Pancreas (tissue), 10 donors: Measurements from ENCODE around the gene ATP5IF1. TPM values are rescaled to one million over a fixed set of nuclear protein-coding genes. Genes with fewer than 3 reads are reported as not detected.

ENCODE experiments used
- ATAC-seq, 4 donors: fragments of 200-7000 bp; cut with Tn5 transposase; one replicate each; pipeline versions ENCODE4 v1.8.0 to v1.9.1; 2020; ENCODE audit warnings: mild to moderate bottlenecking in 4 of 4, moderate library complexity in 4 of 4
- DNase-seq, 6 donors: peaks; one replicate each; pipeline ENCODE4 v3.0.0-alpha.2; 2020
- FAIRE-seq: peaks from 2 replicates; lab custom pipeline; 2012; peaks lifted over from hg19 to GRCh38; lab: Jason Lieb, UNC
- H3K27ac ChIP-seq, 4 donors: fragments of 200-600 bp; sonication (generic); 1 replicate in 3 of 4; 2 replicates in 1 of 4; pipeline versions ENCODE4 v1.5.0 to v1.8.0; 2020
- H3K27me3 ChIP-seq, 4 donors: fragments of 200-600 bp; one replicate each; pipeline ENCODE4 v1.8.0; 2021
- H3K36me3 ChIP-seq, 3 donors: fragments of 200-600 bp; sonication (generic) in 1 of 3; one replicate each; pipeline versions ENCODE4 v1.5.0 to v1.8.0; 2020 to 2021
- H3K4me1 ChIP-seq, 3 donors: fragments of 200-600 bp; one replicate each; pipeline ENCODE4 v1.8.0; 2021
- H3K4me3 ChIP-seq, 4 donors: fragments of 200-600 bp; sonication (generic) in 2 of 4; one replicate each; pipeline versions ENCODE4 v1.5.0 to v1.8.0; 2020 to 2021
- H3K9me3 ChIP-seq, 4 donors: fragments of 200-600 bp; one replicate each; pipeline ENCODE4 v1.8.0; 2021
- CTCF ChIP-seq, 4 donors: fragments of 200-600 bp; sonication (generic) in 3 of 4; IDR thresholded peaks; one replicate each; pipeline versions ENCODE4 v1.5.0 to v1.8.0; 2021; ENCODE audit warnings: antibody characterized with exemption in 4 of 4
- WGBS, 2 donors: extraction: QIAGEN DNeasy Blood & Tissue Kit; methylation state at CpG; one replicate each; pipeline ENCODE4 v1.1.7; 2013; 5-methylcytosine and 5-hydroxymethylcytosine counted together
- intact Hi-C, 3 donors: fragments of 100-400 bp; cut with DNase I; formaldehyde crosslinking; loops; one replicate each; pipeline versions ENCODE4 v1.11.1 to v1.14.2; 2022
- polyA plus RNA-seq, 2 donors: library from polyadenylated mRNA; stranded (reverse); fragments of 200-250 nt; gene quantifications; one replicate each; pipeline ENCODE4 v1.2.3, GENCODE V29; 2013
- total RNA-seq, 6 donors: library from RNA; stranded (reverse); fragmentation: NEBNext Ultra II Directional in 4 of 6; extraction: Animal tissue kit (Norgen Biotek cat#: 25700) in 4 of 6; gene quantifications; one replicate each; pipeline versions ENCODE4 v1.2.1 to v1.2.4, GENCODE V29; 2021 to 2023
- donor health status: healthy with polysubstance abuse.
- donor health status: DM: no; HTN: no; CAD: no; lungs with moderate emphysema.
- donor health status: DM: no; HTN: no; CAD: no.
- donor health status: control.
- donor health status: control.
- donor health status: Bipolar disorder and iron deficiency.
- donor health status: DM: yes; HTN: yes; CAD: no.
- donor health status: DM: no; HTN: no; CAD: no.
- donor health status: DM: no; HTN: no; CAD: no.
- donor health status: DM: yes; HTN: yes; CAD: no.

Gene ATP5IF1
- total and polyA plus RNA-seq, 8 donors, result 37.9 to 239 (median 60.2) TPM

- no peak for ATAC-seq
- Histone ChIP-seq H3K4me1 (peaks cover 0 to 12% (median 4%) of the 10 kb centered on the region in 3 donors), H3K4me3 (peak overlapping the region; percentile 76 to 100 (median 94)), H3K9me3 (no peaks in the 10 kb centered on the region), H3K27ac (no peak overlapping the region), H3K36me3 (no peaks in the 10 kb centered on the region), H3K27me3 (no peaks in the 10 kb centered on the region)
- no peak for DNase-seq
- 13 to 17% methylated on average over 7 of the region's 7 CpGs for WGBS, 2 donors
- no peak for FAIRE-seq
- intact Hi-C loops, result loop anchor here in 1 of 3 donors (10.0 kb wide), 1 partner anchor 64 kb away; the partner anchor contains the start of gene MED18
- no peak for TF ChIP-seq CTCF (IDR thresholded peaks at IDR 0.05)
Observed at GRCh38 chr1:28260803-28261174, 24.9 kb downstream of the ATP5IF1 start.

DNA sequence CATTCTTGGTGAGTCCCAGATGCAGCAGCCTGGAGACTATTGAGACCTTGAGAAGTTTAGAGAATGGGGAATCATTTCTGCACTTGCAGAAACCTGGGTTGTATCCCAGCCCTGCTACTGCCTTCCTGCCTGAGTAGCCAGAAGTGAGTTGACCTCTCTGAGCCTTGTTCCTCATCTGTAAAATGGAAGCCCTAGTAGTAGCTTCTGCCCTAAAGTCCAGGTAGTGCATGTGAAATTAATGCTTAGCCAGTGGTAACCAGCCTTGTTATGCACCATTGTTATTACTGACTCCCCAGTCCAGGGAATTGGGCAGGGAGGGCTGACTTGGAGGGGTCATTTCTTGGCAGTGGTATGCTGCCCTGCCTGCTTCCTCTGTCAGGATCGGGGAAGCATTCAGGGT lies 29.0 kb downstream of the ATP5IF1 start:
- FAIRE-seq (no peak), ATAC-seq (no peak), DNase-seq (no peak)
- intact Hi-C loops, result loop anchor here in 1 of 3 donors (10.0 kb wide), 1 partner anchor 60 kb away; the partner anchor contains the start of gene MED18
- H3K36me3 ChIP-seq, result no peaks in the 10 kb centered on the region
- 83 to 90% methylated on average over 1 of the region's 1 CpG for WGBS, 2 donors
- no peaks in the 10 kb centered on the region for H3K27me3 ChIP-seq
- H3K9me3 ChIP-seq, result no peaks in the 10 kb centered on the region
- H3K27ac ChIP-seq, result no peak overlapping the region
- peaks cover 6 to 13% (median 11%) of the 10 kb centered on the region in 3 donors for H3K4me1 ChIP-seq
- no peak overlapping the region for H3K4me3 ChIP-seq
- no peak for TF ChIP-seq CTCF (IDR thresholded peaks at IDR 0.05)

- Histone ChIP-seq H3K4me1 (peaks cover 6 to 13% (median 11%) of the 10 kb centered on the region in 3 donors), H3K4me3 (no peak overlapping the region), H3K36me3 (no peaks in the 10 kb centered on the region), H3K27ac (no peak overlapping the region), H3K27me3 (no peaks in the 10 kb centered on the region), H3K9me3 (no peaks in the 10 kb centered on the region)
- ATAC-seq, result no peak
- TF ChIP-seq CTCF (IDR thresholded peaks at IDR 0.05), result no peak
- 83 to 93% methylated on average over 8 of the region's 8 CpGs for WGBS, 2 donors
- FAIRE-seq, result no peak
- intact Hi-C loops, result loop anchor here in 1 of 3 donors (10.0 kb wide), 1 partner anchor 59 kb away; the partner anchor contains the start of gene MED18
- DNase-seq, result no peak
Observed at GRCh38 chr1:28265577-28265976, 29.7 kb downstream of the ATP5IF1 start.

DNA sequence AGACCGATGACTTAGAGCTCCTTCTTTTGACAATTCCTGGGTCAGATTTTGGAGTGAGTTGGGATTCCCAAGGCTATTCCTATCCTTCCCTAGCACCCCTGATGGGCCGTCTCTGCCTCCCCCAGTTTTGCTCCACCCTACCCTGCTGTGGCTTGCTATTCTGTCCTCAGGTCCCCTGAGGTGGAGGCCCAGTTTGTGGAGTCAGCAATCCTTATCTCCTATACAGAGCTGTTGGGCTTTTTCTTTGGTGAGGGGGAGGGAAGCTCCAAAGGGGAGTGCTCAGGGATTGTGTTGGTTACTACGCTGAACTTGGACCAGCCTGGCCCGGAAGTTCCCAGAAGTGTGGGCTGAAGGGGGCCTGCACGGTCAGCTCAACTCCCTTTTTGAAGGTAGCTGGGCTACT lies 31.0 kb downstream of the ATP5IF1 start:
- no peak for DNase-seq
- FAIRE-seq, result no peak
- Histone ChIP-seq H3K27me3 (no peaks in the 10 kb centered on the region), H3K27ac (peak overlapping the region in 2 of 4 donors; percentile 13 to 37), H3K4me3 (no peak overlapping the region), H3K36me3 (no peaks in the 10 kb centered on the region), H3K9me3 (no peaks in the 10 kb centered on the region), H3K4me1 (peaks cover 6 to 13% (median 11%) of the 10 kb centered on the region in 3 donors)
- no peak for TF ChIP-seq CTCF (IDR thresholded peaks at IDR 0.05)
- peak in 3 of 4 donors; percentile 24 to 61 (median 57) for ATAC-seq
- intact Hi-C loops, result loop anchor here in 1 of 3 donors (10.0 kb wide), 1 partner anchor 58 kb away; the partner anchor contains the start of gene MED18
- 40 to 43% methylated on average over 5 of the region's 5 CpGs for WGBS, 2 donors

DNA sequence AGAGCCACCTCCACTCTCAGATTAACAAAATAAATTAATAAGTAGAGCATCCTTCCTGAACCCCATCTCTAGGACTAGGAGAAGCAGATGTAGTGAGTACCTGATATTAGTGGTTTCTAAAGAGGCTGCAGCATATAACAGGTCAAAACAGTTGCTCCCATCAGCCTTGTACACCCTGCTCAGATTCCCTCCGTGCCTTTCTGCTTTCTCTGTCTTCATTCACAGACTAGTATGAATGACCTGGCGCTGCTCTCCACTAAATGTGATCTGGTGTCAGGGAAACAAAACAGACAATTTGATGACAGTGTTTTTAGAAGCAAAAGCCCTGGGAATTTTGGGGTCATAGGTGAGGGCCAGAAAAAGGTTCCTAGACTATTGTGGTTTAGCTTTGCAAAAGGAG lies 31.7 kb downstream of the ATP5IF1 start:
- Histone ChIP-seq H3K4me1 (peaks cover 6 to 13% (median 11%) of the 10 kb centered on the region in 3 donors), H3K4me3 (no peak overlapping the region), H3K36me3 (peaks cover 0 to 7% (median 5%) of the 10 kb centered on the region in 3 donors), H3K27ac (peak overlapping the region in 1 of 4 donors; percentile 37), H3K9me3 (no peaks in the 10 kb centered on the region), H3K27me3 (no peaks in the 10 kb centered on the region)
- DNase-seq, result no peak
- ATAC-seq, result no peak
- 78 to 90% methylated on average over 2 of the region's 2 CpGs for whole genome bisulfite sequencing, 2 donors
- no peak for FAIRE-seq
- TF ChIP-seq CTCF (IDR thresholded peaks at IDR 0.05), result no peak
- intact Hi-C loops, result loop anchor here in 1 of 3 donors (10.0 kb wide), 1 partner anchor 57 kb away; the partner anchor contains the start of gene MED18
